ENCODE measurements around the gene HIVEP3.
"Not testable (repeated sequence)": the region's sequence is repeated elsewhere in the genome, so short reads cannot be mapped to it uniquely, and the experiment has no call there.

HIVEP3 gene

DNA sequence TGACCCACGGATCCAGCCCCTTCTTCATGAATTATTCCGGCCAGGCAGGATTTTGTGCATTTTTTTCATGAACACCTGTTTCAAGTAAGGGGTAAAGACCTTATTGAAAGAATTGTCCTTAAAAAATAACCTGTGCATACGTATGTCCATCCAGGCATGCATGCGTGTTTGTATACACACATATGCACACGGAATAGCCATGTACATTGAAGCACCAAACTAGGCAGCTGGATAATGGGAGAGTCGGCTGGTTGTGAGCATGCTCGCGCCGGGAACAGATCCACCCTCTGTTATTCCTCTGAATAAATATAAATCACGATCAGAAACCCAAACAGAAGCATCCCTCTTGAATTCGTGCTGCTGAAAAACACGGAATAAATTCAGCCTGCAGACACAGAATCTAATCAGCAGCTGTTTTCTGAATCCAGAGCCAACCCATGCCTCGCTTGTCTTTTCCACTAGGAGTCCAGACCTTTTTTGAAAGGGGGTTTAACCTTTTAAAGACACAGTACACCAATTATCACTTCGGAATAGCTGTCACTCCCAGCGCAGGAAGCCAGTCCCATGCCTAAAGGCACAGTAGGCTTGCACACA is at the start of gene HIVEP3:
HIVEP3 (minus strand) TSS at position 473 of the 594 bp plus-strand sequence.
- peak; percentile 61 for DNase-seq (ENCODE audit: low spot score)

- DNase-seq (ENCODE audit: low spot score) = no peak
Measured at GRCh38 chr1:41964400-41964799, 45.7 kb upstream of the HIVEP3 start.

DNA sequence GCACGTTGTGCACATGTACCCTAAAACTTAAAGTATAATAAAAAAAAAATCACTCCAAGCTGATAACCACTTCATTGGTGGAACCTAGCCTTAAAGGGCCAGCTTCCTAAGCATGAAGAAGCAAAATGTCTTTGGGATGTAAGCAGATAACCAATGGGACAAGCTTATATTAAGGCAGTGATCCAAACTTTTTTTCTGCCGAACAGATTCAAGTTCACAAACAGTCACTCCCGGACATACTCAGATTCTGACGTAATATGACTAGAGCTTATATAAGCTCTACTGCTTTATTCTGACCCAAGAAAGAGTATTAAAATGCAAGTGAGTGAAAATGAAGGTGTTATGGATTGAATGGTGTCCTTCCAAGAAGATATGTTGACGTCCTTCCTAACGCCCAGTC is 44.9 kb upstream of the HIVEP3 start:
- DNase-seq (ENCODE audit: low spot score) = no peak

DNA sequence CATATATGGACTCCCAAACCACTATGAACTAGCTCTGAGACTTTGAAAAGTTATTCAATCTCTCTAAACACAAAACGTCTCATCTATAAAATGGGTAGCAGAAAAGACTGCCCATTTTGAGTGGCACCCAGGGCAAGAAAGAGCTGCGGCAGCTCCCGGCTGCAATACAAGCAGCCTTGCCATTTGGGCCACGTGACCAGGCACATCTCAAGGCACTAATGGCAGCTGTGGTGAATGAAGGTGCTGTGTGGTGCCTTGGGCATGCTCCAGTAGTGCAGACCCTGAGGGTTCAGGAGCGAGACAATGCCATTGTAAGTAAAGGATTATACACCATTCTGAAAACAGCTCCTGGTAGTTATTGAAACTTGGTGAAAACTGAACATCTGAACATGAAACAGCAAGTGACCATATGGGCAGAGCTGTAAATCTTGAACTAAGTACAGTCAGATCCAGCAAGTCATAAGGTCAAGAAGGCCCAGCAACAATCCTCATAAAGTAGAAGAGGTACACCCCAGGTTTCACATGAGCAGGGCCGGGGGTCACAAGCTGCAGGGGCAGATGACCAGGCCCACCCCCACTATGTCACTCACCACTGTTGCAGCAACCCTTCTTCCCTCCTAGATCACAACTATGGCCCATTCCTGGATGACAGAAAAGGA is 39.4 kb upstream of the HIVEP3 start:
- DNase-seq (ENCODE audit: low spot score) = no peak

- no peak for DNase-seq (ENCODE audit: low spot score)
Measured at GRCh38 chr1:41957568-41957967, 38.8 kb upstream of the HIVEP3 start.

DNA sequence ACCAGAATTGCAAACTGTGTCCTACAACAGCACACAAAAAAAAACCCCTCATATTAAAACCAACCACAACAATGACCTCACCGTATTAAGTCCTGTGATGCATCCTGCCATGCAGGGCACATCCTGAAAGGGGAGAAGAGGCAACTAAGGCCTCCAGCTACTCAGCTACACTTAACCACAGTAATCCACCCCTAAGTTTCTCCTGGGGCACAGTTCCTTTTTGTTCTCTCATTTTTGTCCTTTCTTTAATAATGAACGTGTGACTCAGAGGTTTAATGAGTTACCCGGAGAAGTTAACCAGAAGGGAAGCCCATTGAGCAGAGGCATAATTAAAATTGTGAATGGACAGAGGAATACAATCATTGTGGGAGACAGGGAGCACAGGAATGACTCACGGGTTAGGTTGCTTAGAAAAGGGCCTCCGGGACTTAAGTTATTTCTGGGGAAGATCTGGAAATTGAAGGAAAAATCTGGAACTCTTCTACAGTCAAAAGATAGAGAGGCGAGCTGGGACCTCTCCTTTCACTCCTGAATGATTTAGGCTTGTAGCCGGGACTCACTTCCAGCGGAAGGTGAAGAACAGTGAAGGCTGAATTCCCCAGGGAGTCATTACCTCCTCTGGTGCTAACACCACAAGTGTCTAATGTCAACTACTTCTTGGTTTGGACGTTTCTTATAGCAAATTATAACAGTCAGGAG is 36.9 kb upstream of the HIVEP3 start:
- DNase-seq (ENCODE audit: low spot score) = no peak

DNA sequence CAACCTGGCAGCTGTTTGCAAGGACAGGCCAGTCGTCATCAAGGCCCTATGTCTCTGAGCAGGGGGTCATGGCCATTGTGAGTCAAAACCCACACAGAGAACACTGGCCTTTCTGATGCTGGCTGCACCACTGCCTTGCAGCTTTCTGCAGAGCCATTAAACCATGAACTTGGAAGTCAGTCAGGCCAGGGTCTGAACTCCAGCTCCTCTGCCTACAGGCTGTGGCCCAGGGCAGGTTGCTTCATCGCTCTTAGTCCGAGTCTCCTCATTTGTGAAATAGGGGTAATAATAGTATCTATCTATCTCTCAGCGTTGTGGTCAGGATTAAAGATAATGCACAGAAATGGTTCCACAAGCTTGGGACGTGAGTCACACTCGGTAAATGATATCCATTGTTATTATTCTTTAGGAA is 35.8 kb upstream of the HIVEP3 start:
- no peak for DNase-seq (ENCODE audit: low spot score)

- DNase-seq (ENCODE audit: low spot score) = no peak
Measured at GRCh38 chr1:41953291-41953690, 34.6 kb upstream of the HIVEP3 start.

- no peak for DNase-seq (ENCODE audit: low spot score)
Measured at GRCh38 chr1:41952208-41952607, 33.5 kb upstream of the HIVEP3 start.

- DNase-seq (ENCODE audit: low spot score) = not testable (repeated sequence)
Measured at GRCh38 chr1:41951492-41951891, 32.8 kb upstream of the HIVEP3 start.

GRCh38 chr1:41950820-41951219 is 32.1 kb upstream of the HIVEP3 start:
- DNase-seq (ENCODE audit: low spot score) = no peak

- DNase-seq (ENCODE audit: low spot score) = not testable (repeated sequence)
Measured at GRCh38 chr1:41945946-41946345, 27.2 kb upstream of the HIVEP3 start.

DNA sequence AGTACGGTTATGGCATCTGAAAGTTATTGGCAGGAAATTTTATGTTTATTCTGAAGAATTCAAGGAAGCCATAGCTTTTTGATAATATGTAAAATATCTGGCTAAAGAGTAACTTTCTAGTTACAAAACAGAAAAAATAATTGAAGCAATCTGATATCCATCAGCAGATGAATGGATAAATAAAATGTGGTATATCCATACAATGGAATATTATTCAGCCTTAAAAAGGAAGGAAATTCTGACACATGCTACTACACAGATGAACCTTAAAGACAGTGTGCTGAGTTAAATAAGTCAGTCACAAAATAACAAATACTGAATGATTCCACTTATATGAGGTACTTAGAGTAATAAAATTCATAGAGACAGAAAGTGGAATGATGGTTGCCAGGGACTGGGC is 25.0 kb upstream of the HIVEP3 start:
- DNase-seq (ENCODE audit: low spot score) = no peak

DNA sequence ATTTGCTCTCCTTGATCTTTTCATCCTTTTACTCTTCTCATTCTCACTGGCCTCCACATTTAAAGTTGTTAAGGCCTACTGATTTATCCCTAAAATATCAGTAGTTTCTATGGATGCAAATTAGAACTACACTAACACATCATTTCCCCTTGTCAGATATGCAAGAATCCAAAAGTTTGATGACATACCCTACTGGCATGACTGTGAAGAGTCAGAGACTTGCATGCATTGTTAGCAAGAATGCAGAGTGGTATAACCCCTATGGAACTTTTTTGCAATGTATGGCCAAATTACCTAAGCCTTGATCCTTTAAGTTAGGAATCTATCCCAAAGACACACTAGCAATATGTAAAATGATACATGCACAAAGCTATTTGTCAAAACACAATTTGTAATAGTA is 23.6 kb upstream of the HIVEP3 start:
- DNase-seq (ENCODE audit: low spot score) = no peak

DNA sequence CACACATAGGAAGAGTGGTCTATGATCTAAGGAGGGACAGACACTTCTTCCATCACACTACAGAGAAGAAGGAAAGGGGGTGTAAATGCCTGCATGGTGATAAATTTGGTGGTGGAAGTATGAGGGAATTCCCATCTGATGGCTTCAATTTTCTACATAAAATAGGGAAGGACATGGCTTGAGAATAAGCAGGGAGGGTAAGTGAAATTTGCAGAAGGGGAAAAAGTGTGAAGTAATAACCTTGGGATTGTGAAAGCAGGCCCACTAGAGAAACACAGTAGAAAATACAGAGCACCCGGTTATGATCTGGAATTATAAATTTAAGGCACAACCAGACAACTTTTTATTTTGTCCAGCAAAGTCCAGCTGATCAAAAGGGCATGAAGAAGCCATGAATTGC is 22.7 kb upstream of the HIVEP3 start:
- no peak for DNase-seq (ENCODE audit: low spot score)

- no peak for DNase-seq (ENCODE audit: low spot score)
Measured at GRCh38 chr1:41939194-41939593, 20.5 kb upstream of the HIVEP3 start.

- no peak for DNase-seq (ENCODE audit: low spot score)
Measured at GRCh38 chr1:41936107-41936506, 17.4 kb upstream of the HIVEP3 start.

- peak; percentile 64 for DNase-seq (ENCODE audit: low spot score)
Measured at GRCh38 chr1:41935226-41935625, 16.5 kb upstream of the HIVEP3 start.

GRCh38 chr1:41933106-41933505 is 14.4 kb upstream of the HIVEP3 start:
- no peak for DNase-seq (ENCODE audit: low spot score)

- DNase-seq (ENCODE audit: low spot score) = no peak
Measured at GRCh38 chr1:41931578-41931977, 12.9 kb upstream of the HIVEP3 start.

DNA sequence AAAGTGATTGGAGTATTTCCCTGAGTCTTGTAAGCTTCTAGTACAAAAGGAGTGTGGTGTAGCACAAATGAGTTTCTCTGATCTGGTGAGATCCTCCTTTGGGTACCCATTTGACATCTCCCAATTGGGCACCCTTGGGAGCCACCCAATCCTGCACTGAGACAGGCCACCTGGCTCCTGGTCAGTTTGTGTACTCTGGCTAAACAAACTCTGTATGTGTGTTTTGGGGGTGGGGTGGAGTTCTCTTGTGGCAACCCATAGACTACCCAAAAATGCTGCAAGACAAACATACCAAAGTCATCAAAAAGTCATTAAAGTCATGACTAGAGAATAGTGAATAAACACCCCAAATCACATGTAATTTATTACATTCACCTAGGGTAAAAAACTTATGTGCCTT is 8.4 kb upstream of the HIVEP3 start:
- DNase-seq (ENCODE audit: low spot score) = no peak

DNA sequence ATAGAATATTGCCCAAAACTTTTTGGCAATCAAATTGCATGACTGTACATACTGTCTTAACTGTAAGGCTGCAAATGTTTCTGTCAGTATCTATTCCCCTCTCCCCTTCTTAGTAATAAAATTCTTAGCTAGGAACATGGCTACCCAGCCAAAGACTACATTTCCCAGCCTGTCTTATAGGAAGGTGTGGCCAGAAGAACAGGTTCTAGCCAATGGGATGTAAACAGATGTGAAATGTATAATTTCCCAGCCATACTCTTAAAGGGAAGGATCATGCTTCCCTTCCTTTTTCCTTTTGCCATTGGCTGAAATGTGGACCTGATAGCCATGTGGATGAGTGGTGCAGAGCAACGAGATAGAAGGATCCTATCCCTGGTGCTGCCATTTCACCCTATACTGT is 7.0 kb upstream of the HIVEP3 start:
- no peak for DNase-seq (ENCODE audit: low spot score)

GRCh38 chr1:41924911-41925310 is 6.2 kb upstream of the HIVEP3 start:
- DNase-seq (ENCODE audit: low spot score) = no peak

Measured in globus pallidus (tissue), 1 donor.